ENCODE measurements around the gene SATB2.

The SATB2 gene

GRCh38 chr2:199223791-199224190, 233.9 kb downstream of the SATB2 start:
- no peak for DNase-seq

- no peak for DNase-seq
These were observed 236.8 kb downstream of the SATB2 start for GRCh38 chr2:199220920-199221319.

GRCh38 chr2:199219551-199219950, 238.2 kb downstream of the SATB2 start:
- DNase-seq, result no peak

Data from NCI-H1417 treated with DMSO at 0.1 percent for 48 hours (cell line).